Measurements from ENCODE around the gene HSPA8. TPM values are rescaled to one million over a fixed set of nuclear protein-coding genes. Genes with fewer than 3 reads are reported as not detected.
"Not testable (repeated sequence)": the region's sequence is repeated elsewhere in the genome, so short reads cannot be mapped to it uniquely, and the experiment has no call there.

The HSPA8 gene
- 4,132 and 4,214 TPM in 2 replicates for total RNA-seq

DNA sequence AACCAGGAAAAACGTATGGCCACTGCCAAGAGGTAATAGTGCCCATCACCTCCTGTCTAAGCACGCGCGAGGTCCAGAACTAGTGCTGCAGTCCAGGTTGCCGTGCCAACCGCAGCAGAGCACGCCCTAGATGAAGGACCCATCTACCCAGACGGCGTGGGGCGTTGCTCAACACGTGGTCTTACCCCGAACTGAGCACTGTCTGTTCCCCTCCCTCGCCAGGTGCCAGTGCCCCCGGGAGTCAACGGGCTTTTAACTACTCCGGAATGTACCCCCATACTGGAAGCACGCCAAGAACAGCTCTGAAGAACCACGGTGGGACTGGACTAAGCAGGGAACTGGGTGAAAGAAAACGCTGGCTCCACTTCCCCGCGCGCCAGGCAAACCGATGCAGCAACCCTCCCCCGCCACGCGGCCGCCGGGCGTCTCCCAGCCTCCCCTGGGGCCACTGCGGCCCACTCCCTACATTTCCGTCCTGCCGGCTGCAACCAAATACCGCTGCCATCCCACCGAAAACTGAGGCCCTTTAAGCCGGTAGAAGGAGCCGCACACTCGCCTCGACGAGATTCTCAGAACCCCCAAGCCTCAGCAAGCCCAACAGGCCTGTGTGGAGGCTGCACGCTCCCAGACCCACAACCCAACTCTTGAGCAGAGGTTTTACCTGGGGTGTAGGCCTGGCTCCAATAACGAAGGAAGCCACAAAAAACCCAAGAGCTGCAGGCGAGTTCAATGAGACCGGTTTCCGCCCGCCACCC lies at the start of gene HSPA8:
Gene HSPA8 (minus strand): TSS at position 734 of the 755 bp plus-strand sequence. CDS start 812 bp downstream, outside the sequence.
- H3K27me3 Mint-ChIP-seq (ENCODE audit: insufficient read depth), result peaks cover 2% of the 10 kb centered on the region
- peak; percentile 65 for DNase-seq (ENCODE audit: low spot score)
- intact Hi-C loops (cut with micrococcal nuclease), result loop anchor here (1.0 to 10.0 kb wide), 11 partner anchors 9 to 1683 kb away; partner anchors contain the start of genes GRAMD1B and ZNF202
- peaks cover 59% of the 10 kb centered on the region for H3K36me3 Mint-ChIP-seq (ENCODE audit: low read depth)
- no peaks in the 10 kb centered on the region for H3K9me3 Mint-ChIP-seq
- H3K4me1 Mint-ChIP-seq (ENCODE audit: low read depth), result peaks cover 51% of the 10 kb centered on the region
- peak within 1 kb of the TSS; percentile 98 for H3K4me3 Mint-ChIP-seq
- H3K27ac Mint-ChIP-seq, result peak within 1 kb of the TSS; percentile 100

DNA sequence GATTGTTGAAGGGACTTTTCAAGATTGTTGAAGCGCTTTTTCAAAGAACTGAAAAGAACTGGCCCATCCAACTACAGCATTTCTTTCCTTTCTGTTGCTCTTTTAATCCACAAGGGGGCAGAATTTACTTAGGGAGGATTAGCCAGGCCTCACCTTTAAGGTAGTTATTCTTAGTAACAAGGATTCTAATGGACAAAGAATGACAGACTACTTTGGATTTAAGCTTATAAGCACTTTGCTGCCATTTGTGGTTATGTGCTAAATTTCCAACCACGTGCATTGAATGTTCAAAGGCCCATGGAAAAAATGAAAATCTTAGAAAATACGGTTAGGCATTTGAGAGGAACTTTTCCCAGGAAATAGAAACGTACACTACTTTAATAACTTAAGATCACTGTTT lies 49.5 kb upstream of the HSPA8 start:
- no peaks in the 10 kb centered on the region for H3K36me3 Mint-ChIP-seq (ENCODE audit: low read depth)
- H3K27me3 Mint-ChIP-seq (ENCODE audit: insufficient read depth), result peaks cover 22% of the 10 kb centered on the region
- H3K4me1 Mint-ChIP-seq (ENCODE audit: low read depth), result no peaks in the 10 kb centered on the region
- no peaks in the 10 kb centered on the region for H3K9me3 Mint-ChIP-seq
- no peak overlapping the region for H3K27ac Mint-ChIP-seq
- no peak overlapping the region for H3K4me3 Mint-ChIP-seq
- intact Hi-C loops (cut with micrococcal nuclease), result loop anchor here (1.0 to 10.0 kb wide), 6 partner anchors 136 to 593 kb away; no protein-coding TSS in a partner anchor
- DNase-seq (ENCODE audit: low spot score), result no peak

GRCh38 chr11:123110397-123110796 lies 48.5 kb upstream of the HSPA8 start:
- Mint-ChIP-seq H3K4me3 (no peak overlapping the region), H3K9me3 (no peaks in the 10 kb centered on the region), H3K27ac (no peak overlapping the region), H3K36me3 (ENCODE audit: low read depth) (no peaks in the 10 kb centered on the region), H3K27me3 (ENCODE audit: insufficient read depth) (peaks cover 24% of the 10 kb centered on the region), H3K4me1 (ENCODE audit: low read depth) (no peaks in the 10 kb centered on the region)
- intact Hi-C loops (cut with micrococcal nuclease), result loop anchor here (10.0 kb wide), 2 partner anchors 444 to 594 kb away; no protein-coding TSS in a partner anchor
- no peak for DNase-seq (ENCODE audit: low spot score)

- Mint-ChIP-seq H3K27ac (no peak overlapping the region), H3K36me3 (ENCODE audit: low read depth) (peaks cover 1% of the 10 kb centered on the region), H3K9me3 (no peaks in the 10 kb centered on the region), H3K27me3 (ENCODE audit: insufficient read depth) (peaks cover 20% of the 10 kb centered on the region), H3K4me1 (ENCODE audit: low read depth) (peaks cover 5% of the 10 kb centered on the region), H3K4me3 (no peak overlapping the region)
- intact Hi-C loops (cut with micrococcal nuclease), result no loop called here
- no peak for DNase-seq (ENCODE audit: low spot score)
Observed at GRCh38 chr11:123107945-123108495, 46.1 kb upstream of the HSPA8 start.

- Mint-ChIP-seq H3K27ac (no peak overlapping the region), H3K4me1 (ENCODE audit: low read depth) (peaks cover 22% of the 10 kb centered on the region), H3K36me3 (ENCODE audit: low read depth) (peaks cover 3% of the 10 kb centered on the region), H3K27me3 (ENCODE audit: insufficient read depth) (peaks cover 21% of the 10 kb centered on the region), H3K9me3 (no peaks in the 10 kb centered on the region), H3K4me3 (no peak overlapping the region)
- DNase-seq (ENCODE audit: low spot score), result no peak
- intact Hi-C loops (cut with micrococcal nuclease), result no loop called here
Observed at GRCh38 chr11:123104697-123105096, 42.8 kb upstream of the HSPA8 start.

GRCh38 chr11:123103326-123103980 lies 41.5 kb upstream of the HSPA8 start:
- peaks cover 3% of the 10 kb centered on the region for H3K36me3 Mint-ChIP-seq (ENCODE audit: low read depth)
- intact Hi-C loops (cut with micrococcal nuclease), result loop anchor here (1.0 kb wide), 2 partner anchors 33 to 144 kb away; no protein-coding TSS in a partner anchor
- DNase-seq (ENCODE audit: low spot score), result peak; percentile 14
- H3K9me3 Mint-ChIP-seq, result no peaks in the 10 kb centered on the region
- peaks cover 14% of the 10 kb centered on the region for H3K27me3 Mint-ChIP-seq (ENCODE audit: insufficient read depth)
- H3K4me3 Mint-ChIP-seq, result no peak overlapping the region
- no peak overlapping the region for H3K27ac Mint-ChIP-seq
- peaks cover 30% of the 10 kb centered on the region for H3K4me1 Mint-ChIP-seq (ENCODE audit: low read depth)

GRCh38 chr11:123100379-123101085 lies 38.6 kb upstream of the HSPA8 start:
- H3K27ac Mint-ChIP-seq, result peak overlapping the region; percentile 61
- no peaks in the 10 kb centered on the region for H3K9me3 Mint-ChIP-seq
- peaks cover 38% of the 10 kb centered on the region for H3K4me1 Mint-ChIP-seq (ENCODE audit: low read depth)
- no peak for DNase-seq (ENCODE audit: low spot score)
- peaks cover 4% of the 10 kb centered on the region for H3K36me3 Mint-ChIP-seq (ENCODE audit: low read depth)
- intact Hi-C loops (cut with micrococcal nuclease), result no loop called here
- H3K4me3 Mint-ChIP-seq, result peak overlapping the region; percentile 29
- H3K27me3 Mint-ChIP-seq (ENCODE audit: insufficient read depth), result peaks cover 6% of the 10 kb centered on the region

DNA sequence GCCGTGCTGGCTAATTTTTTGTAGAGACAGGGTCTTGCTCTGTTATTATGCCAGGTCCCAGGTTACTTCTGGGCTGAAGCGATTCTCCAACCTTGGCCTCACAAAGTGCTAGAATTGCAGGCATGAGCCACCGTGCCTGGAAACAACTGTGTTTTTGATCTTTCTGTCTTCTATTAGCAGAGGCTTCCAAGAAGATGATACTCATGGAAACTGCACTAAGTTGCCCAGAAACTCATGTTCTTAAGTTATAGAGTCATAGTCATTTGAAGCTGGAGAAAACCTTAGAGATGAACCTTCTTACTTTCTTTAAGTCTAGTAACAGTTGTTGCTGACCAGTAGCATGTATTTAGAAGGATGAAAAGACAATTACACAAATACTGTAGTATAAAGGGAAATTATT lies 37.1 kb upstream of the HSPA8 start:
- intact Hi-C loops (cut with micrococcal nuclease), result no loop called here
- H3K36me3 Mint-ChIP-seq (ENCODE audit: low read depth), result peaks cover 4% of the 10 kb centered on the region
- H3K27me3 Mint-ChIP-seq (ENCODE audit: insufficient read depth), result peaks cover 7% of the 10 kb centered on the region
- H3K27ac Mint-ChIP-seq, result no peak overlapping the region
- no peaks in the 10 kb centered on the region for H3K9me3 Mint-ChIP-seq
- no peak overlapping the region for H3K4me3 Mint-ChIP-seq
- peaks cover 38% of the 10 kb centered on the region for H3K4me1 Mint-ChIP-seq (ENCODE audit: low read depth)
- no peak for DNase-seq (ENCODE audit: low spot score)

- H3K27me3 Mint-ChIP-seq (ENCODE audit: insufficient read depth), result peaks cover 5% of the 10 kb centered on the region
- no peak overlapping the region for H3K27ac Mint-ChIP-seq
- peaks cover 2% of the 10 kb centered on the region for H3K36me3 Mint-ChIP-seq (ENCODE audit: low read depth)
- peaks cover 19% of the 10 kb centered on the region for H3K4me1 Mint-ChIP-seq (ENCODE audit: low read depth)
- H3K4me3 Mint-ChIP-seq, result no peak overlapping the region
- intact Hi-C loops (cut with micrococcal nuclease), result no loop called here
- DNase-seq (ENCODE audit: low spot score), result no peak
- no peaks in the 10 kb centered on the region for H3K9me3 Mint-ChIP-seq
Observed at GRCh38 chr11:123093739-123094138, 31.8 kb upstream of the HSPA8 start.

DNA sequence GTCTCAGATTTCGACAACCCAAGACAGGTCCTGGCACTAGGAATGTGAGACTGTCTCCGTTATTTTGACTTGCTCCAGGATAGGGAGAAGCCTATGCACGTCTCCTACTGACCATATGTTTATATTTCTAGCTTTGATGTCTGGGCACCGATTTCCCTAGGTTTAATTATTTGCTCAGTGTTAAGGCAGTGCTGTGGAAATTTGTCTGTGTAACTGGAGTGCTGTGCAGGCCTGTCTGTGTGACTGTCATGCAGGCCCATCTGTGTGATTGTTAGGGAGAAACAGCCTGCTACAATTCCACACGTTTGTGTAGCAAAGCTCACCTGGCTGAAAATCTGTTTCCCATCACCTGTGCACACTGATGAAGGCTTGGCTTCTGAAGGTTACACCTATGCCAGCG lies 29.6 kb upstream of the HSPA8 start:
- intact Hi-C loops (cut with micrococcal nuclease), result no loop called here
- DNase-seq (ENCODE audit: low spot score), result no peak
- H3K27me3 Mint-ChIP-seq (ENCODE audit: insufficient read depth), result peaks cover 4% of the 10 kb centered on the region
- no peak overlapping the region for H3K4me3 Mint-ChIP-seq
- H3K4me1 Mint-ChIP-seq (ENCODE audit: low read depth), result peaks cover 29% of the 10 kb centered on the region
- H3K9me3 Mint-ChIP-seq, result no peaks in the 10 kb centered on the region
- H3K36me3 Mint-ChIP-seq (ENCODE audit: low read depth), result peaks cover 1% of the 10 kb centered on the region
- H3K27ac Mint-ChIP-seq, result no peak overlapping the region

DNA sequence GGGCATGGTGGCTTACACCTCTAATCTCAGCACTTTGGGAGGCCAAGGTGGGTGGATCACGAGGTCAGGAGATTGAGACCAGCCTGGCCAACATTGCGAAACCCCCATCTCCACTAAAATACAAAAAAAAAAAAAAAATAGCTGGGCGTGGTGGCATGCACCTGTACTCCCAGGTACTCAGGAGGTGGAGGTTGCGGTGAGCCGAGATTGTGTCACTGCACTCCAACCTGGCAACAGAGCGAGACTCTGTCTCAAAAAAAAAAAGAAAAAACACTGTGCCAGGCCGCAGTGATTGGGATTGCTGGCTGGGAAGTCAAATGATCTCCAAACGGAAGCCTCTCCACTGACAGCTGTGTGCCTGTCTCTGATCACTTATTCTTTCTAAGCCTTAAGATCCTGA lies 28.2 kb upstream of the HSPA8 start:
- H3K27ac Mint-ChIP-seq; DNase-seq (ENCODE audit: low spot score); H3K9me3 Mint-ChIP-seq; H3K4me3 Mint-ChIP-seq; H3K36me3 Mint-ChIP-seq (ENCODE audit: low read depth); intact Hi-C loops (cut with micrococcal nuclease); H3K27me3 Mint-ChIP-seq (ENCODE audit: insufficient read depth): not testable (repeated sequence)
- H3K4me1 Mint-ChIP-seq (ENCODE audit: low read depth), result peaks cover 36% of the 10 kb centered on the region

- H3K36me3 Mint-ChIP-seq (ENCODE audit: low read depth); DNase-seq (ENCODE audit: low spot score); intact Hi-C loops (cut with micrococcal nuclease); H3K27ac Mint-ChIP-seq; H3K27me3 Mint-ChIP-seq (ENCODE audit: insufficient read depth); H3K4me3 Mint-ChIP-seq; H3K9me3 Mint-ChIP-seq: not testable (repeated sequence)
- H3K4me1 Mint-ChIP-seq (ENCODE audit: low read depth), result peaks cover 44% of the 10 kb centered on the region
Observed at GRCh38 chr11:123088896-123089295, 27.0 kb upstream of the HSPA8 start.
